Retina (tissue), 1 donor: ENCODE results near the gene NCOA7.
"Not testable (repeated sequence)": the region's sequence is repeated elsewhere in the genome, so short reads cannot be mapped to it uniquely, and the experiment has no call there.

Source experiments
- DNase-seq: peaks from one replicate; pipeline ENCODE4 v3.0.0-alpha.2; 2016

The NCOA7 gene

GRCh38 chr6:125793280-125793679 is 2.5 kb downstream of the NCOA7 start:
- no peak for DNase-seq

- no peak for DNase-seq
These were observed 3.1 kb downstream of the NCOA7 start for GRCh38 chr6:125793863-125794262.

- DNase-seq: no peak
These were observed 3.8 kb downstream of the NCOA7 start for GRCh38 chr6:125794342-125795137.

- no peak for DNase-seq
These were observed 4.5 kb downstream of the NCOA7 start for GRCh38 chr6:125795301-125795700.

DNA sequence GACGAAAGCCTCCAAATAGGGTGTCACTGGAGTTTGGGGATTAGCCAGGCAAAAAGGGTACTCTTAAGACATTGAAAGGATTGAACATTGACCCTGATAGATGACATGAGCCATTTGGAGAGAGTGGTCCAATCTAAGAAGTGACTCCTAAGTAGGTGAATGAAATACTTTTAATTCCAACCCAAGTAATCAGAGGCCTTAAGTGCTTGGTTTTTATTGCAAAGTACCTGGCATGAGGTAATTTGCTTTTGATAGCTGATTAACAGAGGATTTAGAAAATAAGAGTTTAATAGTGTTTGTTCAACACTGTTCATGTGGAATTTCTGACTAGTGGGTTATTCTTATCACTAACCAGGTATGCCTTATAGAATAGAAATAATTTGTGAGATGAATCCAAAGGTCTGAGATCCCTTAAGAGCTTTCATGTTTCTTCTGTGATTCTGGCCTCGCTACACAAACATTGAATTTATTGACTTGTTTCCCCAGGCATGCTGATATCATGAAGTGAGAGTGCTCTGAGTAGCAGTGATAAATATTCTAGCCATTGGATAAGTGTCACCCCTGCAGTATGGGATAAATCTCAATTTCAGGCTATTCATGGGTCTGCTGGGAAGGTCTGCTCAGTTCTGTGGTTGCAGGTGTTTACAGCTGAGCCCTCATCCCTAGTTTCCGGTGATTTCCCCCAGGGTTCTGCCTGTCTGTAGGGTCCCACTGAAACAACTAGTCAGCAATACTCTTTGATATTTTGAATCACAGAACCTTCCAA is 6.5 kb downstream of the NCOA7 start:
- DNase-seq: no peak

DNA sequence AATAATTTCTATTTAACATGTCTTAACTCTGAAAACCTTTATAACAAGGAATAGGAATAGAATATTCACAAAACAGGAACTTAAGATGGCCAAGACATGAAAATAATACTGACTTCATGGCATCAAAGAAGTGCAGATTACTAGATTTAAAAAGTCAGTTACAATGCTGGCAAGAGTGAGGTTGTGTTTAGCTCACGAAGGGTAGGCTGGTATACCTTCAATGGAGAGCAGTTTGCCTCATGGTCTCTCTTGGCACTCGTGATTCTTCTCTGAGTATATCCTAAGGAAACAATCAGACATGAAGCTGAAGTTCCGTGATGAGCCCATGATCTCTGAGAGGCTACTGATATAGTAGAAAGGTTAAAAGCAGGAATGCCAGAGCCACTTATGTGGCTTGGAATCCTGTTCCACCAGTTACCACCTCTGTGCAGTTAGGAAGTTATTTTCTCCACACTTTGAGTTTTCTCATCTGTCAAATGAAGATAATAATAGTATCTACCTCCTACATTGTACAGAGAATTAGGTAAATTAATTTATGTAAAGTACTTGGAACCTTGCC is 7.2 kb downstream of the NCOA7 start:
- DNase-seq: no peak

- DNase-seq: no peak
These were observed 8.2 kb downstream of the NCOA7 start for GRCh38 chr6:125798734-125799508.

DNA sequence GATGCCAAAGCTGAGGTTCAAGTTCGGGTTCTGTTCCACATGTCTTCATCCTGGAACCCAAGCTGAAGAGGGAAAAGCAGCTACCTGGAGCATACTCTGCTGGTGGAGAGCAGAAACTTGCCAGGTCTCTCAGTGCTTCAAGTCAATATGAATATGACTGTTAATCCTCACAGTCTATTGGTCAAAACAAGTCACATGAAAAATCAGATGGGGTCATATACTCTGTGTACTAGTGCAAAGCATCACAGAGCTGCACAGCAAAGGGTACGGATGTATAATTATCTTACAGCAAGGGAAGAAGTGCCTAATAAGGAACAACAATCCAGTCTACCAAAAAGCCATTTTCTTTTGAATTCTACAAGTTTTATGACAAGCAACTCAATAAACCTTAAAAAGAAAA is 11.6 kb downstream of the NCOA7 start:
- no peak for DNase-seq

DNA sequence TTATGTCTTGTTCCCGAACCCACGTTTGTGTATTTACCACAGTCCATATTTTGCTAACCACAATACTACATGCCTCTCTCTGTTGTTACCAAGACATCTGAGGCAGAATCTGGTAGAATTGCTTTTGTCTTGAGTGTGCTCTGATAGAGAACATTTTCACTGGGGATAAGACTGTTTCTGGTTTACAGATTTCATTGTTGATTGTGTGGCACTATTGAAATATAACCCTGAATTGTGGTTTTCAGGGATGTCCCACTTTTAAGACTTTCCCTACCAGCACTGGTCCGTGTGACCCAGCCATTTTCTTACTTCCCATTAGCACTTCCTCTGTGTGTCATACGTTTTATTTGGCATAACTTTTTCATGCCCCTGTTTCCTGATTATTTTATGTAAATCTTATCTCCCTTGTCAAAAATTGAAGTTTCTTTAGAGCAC is 12.2 kb downstream of the NCOA7 start:
- DNase-seq: no peak

DNA sequence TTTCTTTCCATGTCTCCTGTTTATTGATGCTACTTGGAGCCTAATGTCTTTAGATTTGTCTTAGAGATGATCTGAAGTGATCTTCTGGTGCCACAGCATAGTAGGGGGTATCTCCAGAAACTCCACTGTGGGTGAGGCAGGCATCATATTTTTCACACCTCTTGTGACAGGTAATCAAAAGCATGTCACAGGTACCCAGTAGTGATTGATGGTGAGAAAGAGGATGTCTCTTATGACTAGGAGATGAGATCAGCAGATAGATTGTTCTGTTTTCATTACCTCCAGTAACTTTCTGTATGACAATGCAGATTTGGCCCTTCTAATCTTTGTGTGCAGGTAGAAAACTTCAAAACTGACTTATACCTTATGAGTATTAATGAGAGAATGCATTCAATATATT is 13.5 kb downstream of the NCOA7 start:
- no peak for DNase-seq

DNA sequence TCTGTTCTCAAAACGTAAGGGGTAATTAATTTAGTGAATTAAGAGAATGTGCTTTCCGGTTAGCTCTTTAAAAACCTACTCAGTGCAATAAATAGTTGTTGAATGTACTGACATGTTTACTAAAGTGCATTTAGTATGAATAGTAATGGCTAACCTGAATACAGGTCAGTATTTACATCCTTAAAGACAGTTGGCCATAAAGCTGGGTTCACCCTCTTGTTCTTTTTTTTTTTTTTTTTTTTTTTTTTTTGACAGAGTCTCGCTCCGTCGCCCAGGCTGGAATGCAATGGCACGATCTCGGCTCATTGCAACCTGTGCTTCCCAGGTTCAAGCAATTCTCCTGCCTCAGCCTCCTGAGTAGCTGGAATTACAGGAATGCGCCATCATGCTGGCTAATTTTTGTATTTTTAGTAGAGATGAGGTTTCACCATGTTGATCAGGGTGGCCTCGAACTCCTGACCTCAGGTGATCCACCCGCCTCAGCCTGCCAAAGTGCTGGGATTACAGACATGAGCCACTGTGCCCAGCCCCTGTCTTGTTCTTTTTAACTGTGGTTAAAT is 14.2 kb downstream of the NCOA7 start:
- DNase-seq: not testable (repeated sequence)

DNA sequence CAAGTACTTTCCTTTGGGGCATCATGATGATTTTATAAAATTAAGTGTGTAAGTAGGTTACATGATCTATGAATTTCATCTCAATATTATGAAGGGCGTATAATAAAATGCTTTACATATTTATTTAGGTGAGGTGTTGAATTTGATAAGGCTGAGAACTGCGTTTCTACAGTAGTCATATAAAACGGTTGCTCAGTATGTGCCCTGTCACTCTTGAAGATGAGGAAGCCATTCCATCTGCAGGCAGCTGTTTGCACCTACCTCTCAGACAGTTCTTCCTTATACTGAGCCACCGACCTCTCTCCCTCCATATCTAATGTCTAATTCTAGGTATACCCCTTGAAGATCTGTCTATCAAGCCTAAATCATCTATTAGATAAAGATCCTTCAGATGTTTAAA is 16.1 kb downstream of the NCOA7 start:
- DNase-seq: no peak

GRCh38 chr6:125807293-125807692 is 16.5 kb downstream of the NCOA7 start:
- DNase-seq: no peak

DNA sequence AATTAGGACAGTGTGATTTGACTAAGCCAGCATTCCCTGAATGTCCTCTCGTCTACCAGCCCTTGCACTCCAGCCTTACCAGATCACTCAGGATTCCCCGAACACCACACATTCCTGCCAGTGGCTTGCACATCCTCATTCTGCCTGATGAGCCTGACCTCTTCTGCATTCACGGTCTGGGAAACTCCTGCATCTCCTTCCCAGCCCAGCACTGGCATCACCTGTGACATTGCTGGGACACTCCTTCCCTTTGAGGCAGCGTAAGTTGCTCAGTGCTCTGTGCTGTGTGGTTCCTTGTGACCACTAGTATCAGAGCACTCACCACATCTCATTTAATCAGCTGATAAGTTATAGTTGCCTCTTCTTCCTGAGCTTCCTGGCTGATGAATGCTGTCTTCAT is 17.3 kb downstream of the NCOA7 start:
- DNase-seq: no peak

DNA sequence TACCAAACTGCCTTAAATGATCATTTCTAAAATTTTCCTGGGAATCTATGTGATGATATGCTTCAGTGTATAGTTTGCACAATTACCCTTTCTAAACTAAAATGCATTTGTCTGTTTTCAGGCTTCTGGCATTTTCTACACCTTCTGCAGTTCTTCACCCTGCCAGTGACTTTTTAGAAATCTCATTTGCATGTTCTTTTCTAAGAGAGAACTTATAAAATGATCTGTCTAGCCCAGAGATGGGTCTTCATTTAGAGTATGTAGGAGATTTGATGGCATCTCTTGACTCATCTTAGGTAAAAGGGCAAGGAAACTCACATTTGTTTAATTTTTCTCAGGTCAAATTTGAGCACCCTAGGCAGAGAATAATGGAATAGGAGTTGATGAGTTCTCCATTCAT is 17.8 kb downstream of the NCOA7 start:
- DNase-seq: no peak

GRCh38 chr6:125809570-125810170 is 18.9 kb downstream of the NCOA7 start:
- no peak for DNase-seq

DNA sequence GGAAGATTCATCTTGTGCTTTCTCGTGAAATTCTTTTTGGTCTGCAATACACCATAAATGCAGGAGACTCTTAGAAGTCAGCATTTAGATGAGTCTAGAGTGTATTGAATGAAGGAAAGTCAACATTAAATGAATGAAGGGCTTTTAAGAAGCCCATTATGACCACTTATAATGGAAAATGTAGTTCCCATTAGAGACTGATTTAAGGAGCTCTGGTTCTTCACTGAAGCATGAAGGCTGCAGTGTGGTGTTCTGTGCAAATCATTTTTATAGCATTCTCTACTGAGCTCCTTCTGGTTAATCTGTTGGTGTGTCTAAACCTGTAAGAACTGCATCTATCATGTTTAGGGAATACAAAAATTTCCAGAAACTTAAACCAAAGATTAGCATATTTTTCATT is 19.7 kb downstream of the NCOA7 start:
- DNase-seq: peak; percentile 9

GRCh38 chr6:125811259-125811658 is 20.5 kb downstream of the NCOA7 start:
- no peak for DNase-seq

DNA sequence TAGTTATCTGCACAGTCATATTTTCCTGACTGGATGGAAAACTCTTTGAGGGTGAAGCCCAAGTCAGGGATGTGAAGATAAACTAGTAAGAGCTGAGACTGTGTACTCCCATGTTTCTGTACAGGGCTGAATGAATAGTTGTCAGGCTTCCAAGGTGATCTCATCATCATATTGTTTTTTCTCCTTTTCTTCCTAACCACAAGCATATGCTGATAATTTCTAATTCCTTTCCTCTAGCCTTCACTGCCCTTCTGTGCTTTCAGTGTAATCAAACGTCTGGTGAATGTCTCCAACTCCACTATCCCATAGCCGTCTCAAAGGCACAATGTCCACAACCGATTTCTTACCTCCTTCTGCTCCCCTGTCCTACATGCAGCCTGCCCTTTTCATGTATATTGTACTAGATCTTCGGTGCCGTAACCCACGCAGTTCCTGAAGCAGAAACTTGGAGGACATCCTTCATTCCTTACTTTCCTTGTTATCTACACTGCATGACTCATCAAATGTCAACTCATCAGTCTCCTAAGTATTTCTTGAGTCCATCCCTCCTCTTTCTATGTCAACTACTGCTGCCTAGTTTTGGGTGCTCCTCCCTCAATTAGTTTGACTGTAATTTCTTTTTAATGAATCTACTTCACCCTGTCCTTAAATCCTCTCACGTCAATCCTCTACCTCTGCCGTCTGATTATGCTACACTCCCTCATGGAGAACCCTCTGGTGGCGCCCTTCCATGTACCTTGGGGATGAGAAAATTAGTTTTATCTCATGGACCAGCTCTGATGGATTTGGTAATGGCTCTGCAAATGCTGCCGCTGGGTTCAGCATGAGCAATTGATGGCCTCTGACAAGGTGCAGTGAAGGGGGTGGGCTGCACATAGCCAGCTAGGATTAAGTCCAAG is 21.9 kb downstream of the NCOA7 start:
- DNase-seq: peak; percentile 9

DNA sequence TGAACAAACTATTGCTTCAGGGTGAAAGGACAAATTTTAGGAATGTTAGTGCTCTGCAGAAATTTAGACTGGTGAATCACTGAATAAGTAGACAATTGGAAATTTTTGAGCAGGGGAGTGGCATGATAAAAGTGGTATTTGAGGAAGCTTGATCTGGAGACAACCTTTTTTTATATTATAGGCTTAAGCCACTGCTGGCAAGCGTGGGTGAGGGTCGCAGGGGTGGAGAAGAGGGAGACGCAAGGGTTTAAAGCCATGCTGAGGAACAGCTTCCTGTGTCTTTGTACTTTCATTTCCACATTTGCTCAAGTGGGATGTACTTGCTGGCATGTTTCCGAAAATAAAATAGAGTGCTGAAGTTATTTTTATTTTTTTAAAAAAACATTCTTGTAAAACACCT is 23.7 kb downstream of the NCOA7 start:
- DNase-seq: no peak
